Measurements from ENCODE around the gene MSI2. TPM values are rescaled to one million over a fixed set of nuclear protein-coding genes. Genes with fewer than 3 reads are reported as not detected.

MSI2 gene
- total and polyA plus RNA-seq, 2 donors (not counting 1 experiment from before 2014, with no cell fraction given): 16.1 to 196 TPM

DNA sequence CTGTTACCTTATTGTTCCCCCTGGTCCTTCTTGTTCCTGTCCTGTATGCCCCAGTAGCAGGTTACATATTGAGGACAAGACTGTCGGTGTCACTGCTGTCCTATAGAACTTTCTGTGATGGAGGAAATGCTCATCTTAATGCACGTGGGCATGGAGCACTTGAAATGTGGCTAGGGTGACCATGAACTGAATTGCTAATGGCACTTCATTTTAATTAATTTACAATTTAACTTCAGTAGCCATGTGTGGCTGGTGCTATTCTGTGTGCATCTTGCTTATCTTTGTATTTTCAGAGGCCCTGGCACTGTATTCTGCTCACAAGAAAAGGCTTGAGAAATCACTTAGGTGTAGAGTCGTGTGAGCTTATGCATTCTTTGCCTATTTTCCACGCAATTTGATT, 125.2 kb downstream of the MSI2 start:
- H3K4me1 Mint-ChIP-seq: peaks cover 40% of the 10 kb centered on the region
- intact Hi-C loops (cut with micrococcal nuclease): no loop called here
- H3K27ac Mint-ChIP-seq: no peak overlapping the region

DNA sequence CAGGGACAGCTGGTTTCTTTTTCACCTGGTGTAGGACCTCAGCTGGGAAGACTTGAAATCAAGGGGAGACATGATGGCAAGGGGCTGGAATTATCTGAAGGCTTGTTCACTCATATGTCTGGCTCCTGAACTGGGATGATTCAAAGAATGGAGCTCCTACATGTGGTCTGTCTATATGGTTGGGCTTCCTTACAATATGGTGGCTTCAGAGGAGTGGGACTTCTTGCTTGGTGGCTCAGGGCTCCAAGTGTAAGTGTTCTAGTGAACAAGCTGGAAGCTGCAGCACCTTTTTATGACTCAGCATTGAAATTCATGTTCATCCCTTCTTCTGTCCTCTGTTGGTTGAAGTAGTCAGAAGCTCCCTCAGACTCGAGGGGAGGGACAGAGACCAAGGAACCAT, 127.9 kb downstream of the MSI2 start:
- Histone ChIP-seq H3K4me1 (ENCODE audit: control insufficient read depth in 2 of 2, insufficient read depth in 2 of 2, low read length in 2 of 2) (no peaks in the 10 kb centered on the region), H3K79me2 (ENCODE audit: control insufficient read depth, insufficient read depth, low read length) (peaks cover 78% of the 10 kb centered on the region), H3K4me3 (ENCODE audit: control extremely low read depth in 1 of 5, extremely low read depth in 1 of 5, insufficient read depth in 1 of 5, low read depth in 2 of 5, low read length in 4 of 5) (no peak overlapping the region), H3K4me2 (replicated peaks; ENCODE audit: low read depth, low read length, poor library complexity, severe bottlenecking) (no peak overlapping the region), H2AFZ (ENCODE audit: insufficient read depth, low read depth, low read length, poor library complexity, severe bottlenecking) (no peak overlapping the region), H3K9me3 (ENCODE audit: control extremely low read depth in 1 of 3, control insufficient read depth in 2 of 3, insufficient read depth in 1 of 3, low read length in 2 of 3) (peaks cover 2 to 26% (median 20%) of the 10 kb centered on the region in 3 donors), H3K9ac (ENCODE audit: low read length) (no peak overlapping the region), H3K27ac (ENCODE audit: low read length in 2 of 2) (no peak overlapping the region), H3K27me3 (replicated peaks in 1 of 4; ENCODE audit: control extremely low read depth in 1 of 4, control insufficient read depth in 3 of 4, insufficient read depth in 4 of 4, low read length in 3 of 4) (no peaks in the 10 kb centered on the region), H4K20me1 (ENCODE audit: control insufficient read depth, insufficient read depth, low read length, poor library complexity, severe bottlenecking) (peaks cover 19% of the 10 kb centered on the region), H3K36me3 (replicated peaks in 1 of 2; ENCODE audit: control extremely low read depth in 1 of 2, control insufficient read depth in 1 of 2, extremely low read depth in 1 of 2, insufficient read depth in 2 of 2, low read length in 1 of 2) (peaks cover 4 to 5% of the 10 kb centered on the region in 2 experiments)
- CTCF ChIA-PET: no interaction called here
- intact Hi-C loops (cut with micrococcal nuclease): no loop called here
- WGBS (ENCODE audit: insufficient coverage): no CpG with 5 or more reads among the region's 1 CpG
- Mint-ChIP-seq H3K4me3 (no peak overlapping the region), H3K4me1 (peaks cover 37% of the 10 kb centered on the region), H3K27me3 (no peaks in the 10 kb centered on the region), H3K27ac (no peak overlapping the region), H3K9me3 (ENCODE audit: insufficient read depth) (peaks cover 12% of the 10 kb centered on the region)
- DNase-seq (no peak), ATAC-seq (ENCODE audit: low read depth) (no peak)
- POLR2A ChIA-PET: no interaction called here
- TF ChIP-seq, protein P1, sequence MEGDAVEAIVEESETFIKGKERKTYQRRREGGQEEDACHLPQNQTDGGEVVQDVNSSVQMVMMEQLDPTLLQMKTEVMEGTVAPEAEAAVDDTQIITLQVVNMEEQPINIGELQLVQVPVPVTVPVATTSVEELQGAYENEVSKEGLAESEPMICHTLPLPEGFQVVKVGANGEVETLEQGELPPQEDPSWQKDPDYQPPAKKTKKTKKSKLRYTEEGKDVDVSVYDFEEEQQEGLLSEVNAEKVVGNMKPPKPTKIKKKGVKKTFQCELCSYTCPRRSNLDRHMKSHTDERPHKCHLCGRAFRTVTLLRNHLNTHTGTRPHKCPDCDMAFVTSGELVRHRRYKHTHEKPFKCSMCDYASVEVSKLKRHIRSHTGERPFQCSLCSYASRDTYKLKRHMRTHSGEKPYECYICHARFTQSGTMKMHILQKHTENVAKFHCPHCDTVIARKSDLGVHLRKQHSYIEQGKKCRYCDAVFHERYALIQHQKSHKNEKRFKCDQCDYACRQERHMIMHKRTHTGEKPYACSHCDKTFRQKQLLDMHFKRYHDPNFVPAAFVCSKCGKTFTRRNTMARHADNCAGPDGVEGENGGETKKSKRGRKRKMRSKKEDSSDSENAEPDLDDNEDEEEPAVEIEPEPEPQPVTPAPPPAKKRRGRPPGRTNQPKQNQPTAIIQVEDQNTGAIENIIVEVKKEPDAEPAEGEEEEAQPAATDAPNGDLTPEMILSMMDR (IDR thresholded peaks at IDR 0.05): no peak
- TF ChIP-seq EZH2 (IDR thresholded peaks at IDR 0.05; ENCODE audit: borderline replicate concordance, insufficient read depth, low read depth, low read length, poor library complexity, severe bottlenecking): no peak

More for the DNA sequence above, 125.2 kb downstream of the MSI2 start:
- CTCF ChIA-PET: interaction anchor here (0.6 kb wide), 1 partner anchor 25 kb away, joined by 3 read pairs; no protein-coding TSS in a partner anchor
- Histone ChIP-seq H3K27ac (ENCODE audit: low read length in 2 of 2) (no peak overlapping the region), H3K9me3 (ENCODE audit: control extremely low read depth in 1 of 3, control insufficient read depth in 2 of 3, insufficient read depth in 1 of 3, low read length in 2 of 3) (peaks cover 0 to 15% (median 5%) of the 10 kb centered on the region in 3 donors), H3K79me2 (ENCODE audit: control insufficient read depth, insufficient read depth, low read length) (peaks cover 78% of the 10 kb centered on the region), H3K9ac (ENCODE audit: low read length) (no peak overlapping the region), H2AFZ (ENCODE audit: insufficient read depth, low read depth, low read length, poor library complexity, severe bottlenecking) (no peak overlapping the region), H3K27me3 (replicated peaks in 1 of 4; ENCODE audit: control extremely low read depth in 1 of 4, control insufficient read depth in 3 of 4, insufficient read depth in 4 of 4, low read length in 3 of 4) (no peaks in the 10 kb centered on the region), H3K4me1 (ENCODE audit: control insufficient read depth in 2 of 2, insufficient read depth in 2 of 2, low read length in 2 of 2) (peaks cover 4 to 5% of the 10 kb centered on the region in 2 donors), H3K4me3 (ENCODE audit: control extremely low read depth in 1 of 5, extremely low read depth in 1 of 5, insufficient read depth in 1 of 5, low read depth in 2 of 5, low read length in 4 of 5) (no peak overlapping the region), H4K20me1 (ENCODE audit: control insufficient read depth, insufficient read depth, low read length, poor library complexity, severe bottlenecking) (peaks cover 19% of the 10 kb centered on the region), H3K4me2 (replicated peaks; ENCODE audit: low read depth, low read length, poor library complexity, severe bottlenecking) (no peak overlapping the region), H3K36me3 (replicated peaks in 1 of 2; ENCODE audit: control extremely low read depth in 1 of 2, control insufficient read depth in 1 of 2, extremely low read depth in 1 of 2, insufficient read depth in 2 of 2, low read length in 1 of 2) (peaks cover 4 to 5% of the 10 kb centered on the region in 2 experiments)
- no peak for TF ChIP-seq EZH2 (IDR thresholded peaks at IDR 0.05; ENCODE audit: borderline replicate concordance, insufficient read depth, low read depth, low read length, poor library complexity, severe bottlenecking)
- TF ChIP-seq, protein P1 (IDR thresholded peaks at IDR 0.05): no peak
- Mint-ChIP-seq H3K27me3 (no peaks in the 10 kb centered on the region), H3K4me3 (no peak overlapping the region), H3K9me3 (ENCODE audit: insufficient read depth) (peaks cover 6% of the 10 kb centered on the region)
- DNase-seq (no peak), ATAC-seq (ENCODE audit: low read depth) (no peak)
- POLR2A ChIA-PET: no interaction called here
- 86% methylated on average over 1 of the region's 4 CpGs for WGBS (ENCODE audit: insufficient coverage)

Data from B cell (primary cell).